ENCODE measurements around the gene MGRN1.

- TF ChIP-seq CTCF (IDR thresholded peaks at IDR 0.05): no peak
- TF ChIP-seq POLR2A (IDR thresholded peaks at IDR 0.05): no peak
These were observed 59.6 kb downstream of the MGRN1 start for GRCh38 chr16:4684058-4684715.
